GM23338 (cell line): ENCODE results near the gene SEMA3C. TPM values are rescaled to one million over a fixed set of nuclear protein-coding genes. Genes with fewer than 3 reads are reported as not detected.

Source experiments
- ATAC-seq: fragments of 200-7000 bp; cut with Tn5 transposase; 3 replicates; pipeline ENCODE4 v1.9.1; 2020
- DNase-seq: peaks from one replicate; pipeline ENCODE4 v3.0.0-alpha.2; 2015; ENCODE audit warnings: low spot score
- H2AFZ ChIP-seq: fragments of 200-600 bp; sonication (generic); 2 replicates; pipeline ENCODE4 v1.8.0; 2016; ENCODE audit warnings: antibody characterized with exemption, mild to moderate bottlenecking, moderate library complexity
- H3F3A ChIP-seq: fragments of 200-600 bp; sonication (generic); replicated peaks from 2 replicates; pipeline ENCODE4 v1.8.0; 2017; ENCODE audit warnings: antibody characterized with exemption, mixed run types, low read depth
- H3K27ac ChIP-seq: fragments of 200-600 bp; sonication (generic); 2 replicates; pipeline ENCODE4 v1.6.1; 2016; ENCODE audit warnings: low read depth
- H3K27me3 ChIP-seq: fragments of 200-600 bp; sonication (generic); 2 replicates; pipeline ENCODE4 v1.8.0; 2016; ENCODE audit warnings: mild to moderate bottlenecking, mixed run types, moderate library complexity; ENCODE audit not compliant: insufficient read depth
- H3K36me3 ChIP-seq: fragments of 200-600 bp; sonication (generic); 2 replicates; pipeline ENCODE4 v1.8.0; 2016; ENCODE audit warnings: mild to moderate bottlenecking; ENCODE audit not compliant: insufficient read depth
- H3K4me1 ChIP-seq: fragments of 200-600 bp; sonication (generic); 2 replicates; pipeline ENCODE4 v1.8.0; 2016; ENCODE audit warnings: mild to moderate bottlenecking, moderate library complexity; ENCODE audit not compliant: insufficient read depth
- H3K4me2 ChIP-seq: fragments of 200-600 bp; sonication (generic); 2 replicates; pipeline ENCODE4 v1.7.1; 2017; ENCODE audit warnings: mixed run types
- H3K4me3 ChIP-seq: fragments of 200-600 bp; sonication (generic); 2 replicates; pipeline ENCODE4 v1.6.1; 2016; ENCODE audit warnings: mixed run types
- H3K79me2 ChIP-seq: fragments of 200-600 bp; sonication (generic); replicated peaks from 2 replicates; pipeline ENCODE4 v1.8.0; 2017; ENCODE audit warnings: mild to moderate bottlenecking; ENCODE audit not compliant: insufficient read depth
- H3K9me2 ChIP-seq: fragments of 200-600 bp; sonication (generic); 2 replicates; pipeline ENCODE4 v1.8.0; 2017; ENCODE audit not compliant: insufficient read depth
- H4K20me1 ChIP-seq: fragments of 200-600 bp; sonication (generic); replicated peaks from 2 replicates; pipeline ENCODE4 v1.8.0; 2017; ENCODE audit warnings: mild to moderate bottlenecking; ENCODE audit not compliant: insufficient read depth
- H3K27ac Mint-ChIP-seq: 2 replicates; pipeline ENCODE4 v1.8.0; 2020; ENCODE audit warnings: inconsistent platforms, mild to moderate bottlenecking, moderate library complexity, mixed read lengths
- H3K27me3 Mint-ChIP-seq: 3 replicates; pipeline ENCODE4 v1.8.0; 2022; ENCODE audit warnings: low read depth, mild to moderate bottlenecking, moderate library complexity, mixed read lengths, inconsistent platforms; ENCODE audit not compliant: insufficient read depth, poor library complexity
- H3K36me3 Mint-ChIP-seq: 3 replicates; pipeline ENCODE4 v1.8.0; 2021; ENCODE audit warnings: low read depth, mild to moderate bottlenecking, inconsistent platforms, moderate library complexity, mixed read lengths
- H3K4me1 Mint-ChIP-seq: 3 replicates; pipeline ENCODE4 v1.8.0; 2020; ENCODE audit warnings: mild to moderate bottlenecking, inconsistent platforms, mixed read lengths
- H3K4me3 Mint-ChIP-seq: 3 replicates; pipeline ENCODE4 v1.8.0; 2021; ENCODE audit warnings: moderate library complexity, mild to moderate bottlenecking, inconsistent platforms, mixed read lengths
- H3K9me3 Mint-ChIP-seq: 3 replicates; pipeline ENCODE4 v1.8.0; 2020; ENCODE audit warnings: moderate library complexity, mild to moderate bottlenecking, inconsistent platforms, mixed read lengths
- CREB1 ChIP-seq: fragments of 250-450 bp; sonication (Bioruptor Pico); IDR thresholded peaks from 2 replicates; pipeline ENCODE4 v1.5.0; 2020; ENCODE audit warnings: low read depth, mild to moderate bottlenecking, moderate library complexity
- EZH2phosphoT487 ChIP-seq: fragments of 200-600 bp; sonication (generic); IDR thresholded peaks from one replicate; pipeline ENCODE4 v1.8.1; 2018; ENCODE audit warnings: antibody characterized with exemption; ENCODE audit not compliant: unreplicated experiment
- JUNB ChIP-seq: IDR thresholded peaks from one replicate; pipeline ENCODE4 v1.6.1; 2016; ENCODE audit warnings: antibody characterized with exemption; ENCODE audit not compliant: unreplicated experiment
- POLR2AphosphoS5 ChIP-seq: IDR thresholded peaks from 2 replicates; pipeline ENCODE4 v1.6.1; 2016; ENCODE audit warnings: antibody characterized with exemption, low read depth
- ZNF114 ChIP-seq: fragments of 250-450 bp; sonication (Bioruptor Pico); IDR thresholded peaks from 2 replicates; pipeline ENCODE4 v1.5.0; 2020; ENCODE audit warnings: mild to moderate bottlenecking, moderate library complexity
- ZNF331 ChIP-seq: fragments of 250-450 bp; sonication (Bioruptor Pico); IDR thresholded peaks from 2 replicates; pipeline ENCODE4 v1.5.0; 2020; ENCODE audit warnings: low read depth, mild to moderate bottlenecking, moderate library complexity
- ZNF462 ChIP-seq: fragments of 250-450 bp; sonication (Bioruptor Pico); IDR thresholded peaks from 2 replicates; pipeline ENCODE4 v1.5.0; 2020; ENCODE audit warnings: mild to moderate bottlenecking, moderate library complexity
- polyA plus RNA-seq: library from polyadenylated mRNA; unstranded; fragments of >200 nt; fragmentation: Nextera tagmentation; extraction: Ambion mirVana; gene quantifications from 2 replicates; pipeline ENCODE4 v1.2.1, GENCODE V29; 2016
- total RNA-seq: library from RNA; depleted of rRNA; stranded (reverse); fragments of >200 nt; shearing (Covaris generic); gene quantifications from 2 replicates; pipeline ENCODE4 v1.2.3, GENCODE V29; 2014

SEMA3C gene
- total and polyA plus RNA-seq, 2 experiments from 2014 or later = 1.0 to 3.5 TPM

- no peak for TF ChIP-seq ZNF462
Observed at GRCh38 chr7:80790877-80791276, 128.0 kb downstream of the SEMA3C start (continued).

- no peak overlapping the region for H3K4me3 Mint-ChIP-seq
- DNase-seq (no peak), ATAC-seq (no peak)
- Histone ChIP-seq H3K9me2 (no peaks in the 10 kb centered on the region), H3K4me3 (no peak overlapping the region), H2AFZ (no peak overlapping the region), H3K27ac (no peak overlapping the region), H3K4me1 (no peaks in the 10 kb centered on the region), H3K79me2 (no peaks in the 10 kb centered on the region), H4K20me1 (no peaks in the 10 kb centered on the region), H3F3A (no peaks in the 10 kb centered on the region), H3K36me3 (no peaks in the 10 kb centered on the region), H3K4me2 (no peak overlapping the region), H3K27me3 (no peaks in the 10 kb centered on the region)
- H3K9me3 Mint-ChIP-seq = no peaks in the 10 kb centered on the region
- H3K27ac Mint-ChIP-seq = no peak overlapping the region
- no peaks in the 10 kb centered on the region for H3K4me1 Mint-ChIP-seq
- no peaks in the 10 kb centered on the region for H3K27me3 Mint-ChIP-seq
- H3K36me3 Mint-ChIP-seq = no peaks in the 10 kb centered on the region
- no peak for TF ChIP-seq CREB1 (CRISPR knock-in tag)
- no peak for TF ChIP-seq ZNF331
- TF ChIP-seq JUNB = no peak
- no peak for TF ChIP-seq POLR2AphosphoS5
- no peak for TF ChIP-seq ZNF114
- TF ChIP-seq ZNF462 = no peak
- TF ChIP-seq EZH2phosphoT487 = no peak
Observed at GRCh38 chr7:80787721-80788120, 131.1 kb downstream of the SEMA3C start.
